ENCODE measurements around the gene ITPKA. TPM values are rescaled to one million over a fixed set of nuclear protein-coding genes. Genes with fewer than 3 reads are reported as not detected.

ITPKA gene
- total RNA-seq, 4 donors from 2014 or later = 0.75 to 12.4 (median 7.0) TPM

GRCh38 chr15:41505776-41506175 is 12.1 kb downstream of the ITPKA start:
- TF ChIP-seq POLR2A (IDR thresholded peaks at IDR 0.05) (no peak), CTCF (IDR thresholded peaks at IDR 0.05 in 4 of 5, conservative IDR thresholded peaks at IDR 0.05 in 1 of 5) (no peak)
- intact Hi-C loops (cut with DNase I; ENCODE audit: low total_unique reads) = no loop called here
- in situ Hi-C loops (cut with MboI; ENCODE audit: low sequenced_read_pairs in 4 of 4) = no loop called here
- H3K9me3 ChIP-seq = no peaks in the 10 kb centered on the region
- H3K4me1 ChIP-seq = peaks cover 0 to 10% of the 10 kb centered on the region in 2 donors
- no peaks in the 10 kb centered on the region for H3K36me3 ChIP-seq
- H3K27me3 ChIP-seq = peaks cover 28 to 35% (median 29%) of the 10 kb centered on the region in 3 donors
- ATAC-seq (no peak), DNase-seq (no peak)
- H3K27ac ChIP-seq = no peak overlapping the region
- H3K4me3 ChIP-seq = no peak overlapping the region

GRCh38 chr15:41506796-41507341 is 13.2 kb downstream of the ITPKA start:
- DNase-seq (no peak), ATAC-seq (no peak)
- no peaks in the 10 kb centered on the region for H3K36me3 ChIP-seq
- in situ Hi-C loops (cut with MboI; ENCODE audit: low sequenced_read_pairs in 4 of 4) = no loop called here
- intact Hi-C loops (cut with DNase I; ENCODE audit: low total_unique reads) = no loop called here
- no peaks in the 10 kb centered on the region for H3K9me3 ChIP-seq
- H3K27ac ChIP-seq = no peak overlapping the region
- TF ChIP-seq CTCF (IDR thresholded peaks at IDR 0.05 in 4 of 5, conservative IDR thresholded peaks at IDR 0.05 in 1 of 5) = no peak
- TF ChIP-seq POLR2A (IDR thresholded peaks at IDR 0.05) = no peak
- peaks cover 0 to 12% of the 10 kb centered on the region in 2 donors for H3K4me1 ChIP-seq
- H3K4me3 ChIP-seq = no peak overlapping the region
- peaks cover 26 to 32% (median 30%) of the 10 kb centered on the region in 3 donors for H3K27me3 ChIP-seq

GRCh38 chr15:41507820-41508290 is 14.2 kb downstream of the ITPKA start:
- no peak for ATAC-seq
- peaks cover 26 to 32% (median 32%) of the 10 kb centered on the region in 3 donors for H3K27me3 ChIP-seq
- in situ Hi-C loops (cut with MboI; ENCODE audit: low sequenced_read_pairs in 4 of 4) = no loop called here

GRCh38 chr15:41510728-41511127 is 17.1 kb downstream of the ITPKA start:
- H3K4me3 ChIP-seq = no peak overlapping the region

More at GRCh38 chr15:41507820-41508290, 14.2 kb downstream of the ITPKA start:
- Histone ChIP-seq H3K4me1 (peaks cover 9 to 16% of the 10 kb centered on the region in 2 donors), H3K36me3 (no peaks in the 10 kb centered on the region), H3K4me3 (no peak overlapping the region), H3K9me3 (no peaks in the 10 kb centered on the region), H3K27ac (no peak overlapping the region)
- intact Hi-C loops (cut with DNase I; ENCODE audit: low total_unique reads) = no loop called here
- TF ChIP-seq CTCF (IDR thresholded peaks at IDR 0.05 in 4 of 5, conservative IDR thresholded peaks at IDR 0.05 in 1 of 5) = no peak
- TF ChIP-seq POLR2A (IDR thresholded peaks at IDR 0.05) = no peak
- no peak for DNase-seq

More at GRCh38 chr15:41510728-41511127, 17.1 kb downstream of the ITPKA start:
- H3K27ac ChIP-seq = no peak overlapping the region
- H3K9me3 ChIP-seq = no peaks in the 10 kb centered on the region
- DNase-seq (no peak), ATAC-seq (no peak)
- TF ChIP-seq POLR2A (IDR thresholded peaks at IDR 0.05) = no peak
- TF ChIP-seq CTCF (IDR thresholded peaks at IDR 0.05 in 4 of 5, conservative IDR thresholded peaks at IDR 0.05 in 1 of 5) = no peak
- H3K4me1 ChIP-seq = peaks cover 20 to 27% of the 10 kb centered on the region in 2 donors
- intact Hi-C loops (cut with DNase I; ENCODE audit: low total_unique reads) (no loop called here), in situ Hi-C loops (cut with MboI; ENCODE audit: low sequenced_read_pairs in 4 of 4) (no loop called here)
- no peaks in the 10 kb centered on the region for H3K36me3 ChIP-seq
- peaks cover 31 to 34% (median 32%) of the 10 kb centered on the region in 3 donors for H3K27me3 ChIP-seq
